Testis (tissue), 2 donors: ENCODE data around the gene LNPEP.

Experiments
- POLR2A ChIP-seq: fragments of 450-650 bp; IDR thresholded peaks from one replicate; pipeline ENCODE4 v1.6.1; 2017; ENCODE audit warnings: antibody characterized with exemption, mild to moderate bottlenecking, moderate library complexity
- TF ChIP-seq, protein P1 (sequence below), 3 experiments: fragments of 450-650 bp in 2 of 3; fragments of 200-600 bp in 1 of 3; sonication (generic) in 1 of 3; IDR thresholded peaks; one replicate each; pipeline ENCODE4 v1.5.1; 2016 to 2019; ENCODE audit warnings: antibody characterized with exemption in 3 of 3, mild to moderate bottlenecking in 2 of 3, moderate library complexity in 1 of 3

DNA sequence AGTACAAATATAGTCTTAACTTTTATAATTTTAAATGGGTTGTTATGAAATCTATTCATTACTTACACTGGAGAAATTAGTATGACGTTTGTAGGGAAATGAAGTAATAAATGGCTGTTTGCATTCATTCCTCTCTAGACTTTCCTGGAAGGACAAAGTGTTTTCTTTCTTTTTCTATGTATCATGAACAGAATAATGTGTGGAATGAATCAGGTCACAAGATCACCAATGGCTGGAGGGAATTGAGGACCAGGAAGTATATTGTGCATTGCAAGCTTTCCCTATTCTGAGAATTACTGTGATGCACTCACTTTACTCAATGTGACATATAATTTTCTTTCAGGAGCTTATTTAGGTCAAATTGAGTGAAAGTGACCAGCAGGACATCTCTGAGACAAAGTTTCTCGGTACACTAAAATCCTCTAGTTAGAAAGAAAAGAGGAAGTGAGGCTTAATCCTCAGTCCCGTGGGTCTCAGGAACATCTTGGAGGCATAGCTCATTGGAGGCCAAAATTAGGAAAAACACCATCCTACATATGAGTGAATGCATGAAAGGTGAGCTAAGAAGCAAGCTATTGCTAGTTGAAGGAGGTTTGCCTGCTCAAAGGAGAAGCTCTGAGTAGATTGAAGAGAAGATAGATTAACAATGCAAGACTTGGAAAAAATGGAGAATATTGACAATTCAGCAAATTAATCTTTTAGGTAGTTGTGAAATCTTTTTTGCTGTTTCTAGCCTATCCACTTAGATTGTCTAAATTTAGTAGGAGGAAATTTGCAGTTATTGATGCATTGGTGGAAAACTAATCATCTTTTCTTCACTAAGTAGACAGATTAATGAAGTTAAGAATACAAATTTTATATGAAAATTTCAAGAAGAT lies 31.6 kb upstream of the LNPEP start:
- TF ChIP-seq, protein P1, sequence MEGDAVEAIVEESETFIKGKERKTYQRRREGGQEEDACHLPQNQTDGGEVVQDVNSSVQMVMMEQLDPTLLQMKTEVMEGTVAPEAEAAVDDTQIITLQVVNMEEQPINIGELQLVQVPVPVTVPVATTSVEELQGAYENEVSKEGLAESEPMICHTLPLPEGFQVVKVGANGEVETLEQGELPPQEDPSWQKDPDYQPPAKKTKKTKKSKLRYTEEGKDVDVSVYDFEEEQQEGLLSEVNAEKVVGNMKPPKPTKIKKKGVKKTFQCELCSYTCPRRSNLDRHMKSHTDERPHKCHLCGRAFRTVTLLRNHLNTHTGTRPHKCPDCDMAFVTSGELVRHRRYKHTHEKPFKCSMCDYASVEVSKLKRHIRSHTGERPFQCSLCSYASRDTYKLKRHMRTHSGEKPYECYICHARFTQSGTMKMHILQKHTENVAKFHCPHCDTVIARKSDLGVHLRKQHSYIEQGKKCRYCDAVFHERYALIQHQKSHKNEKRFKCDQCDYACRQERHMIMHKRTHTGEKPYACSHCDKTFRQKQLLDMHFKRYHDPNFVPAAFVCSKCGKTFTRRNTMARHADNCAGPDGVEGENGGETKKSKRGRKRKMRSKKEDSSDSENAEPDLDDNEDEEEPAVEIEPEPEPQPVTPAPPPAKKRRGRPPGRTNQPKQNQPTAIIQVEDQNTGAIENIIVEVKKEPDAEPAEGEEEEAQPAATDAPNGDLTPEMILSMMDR (IDR thresholded peaks at IDR 0.05) = no peak
- no peak for TF ChIP-seq POLR2A
